SW480 (cell line): Measurements from ENCODE around the gene PRDM15.

Experiments
- DNase-seq: peaks from one replicate; pipeline ENCODE4 v3.0.0-alpha.2; 2016; ENCODE audit warnings: low spot score

Gene PRDM15

DNA sequence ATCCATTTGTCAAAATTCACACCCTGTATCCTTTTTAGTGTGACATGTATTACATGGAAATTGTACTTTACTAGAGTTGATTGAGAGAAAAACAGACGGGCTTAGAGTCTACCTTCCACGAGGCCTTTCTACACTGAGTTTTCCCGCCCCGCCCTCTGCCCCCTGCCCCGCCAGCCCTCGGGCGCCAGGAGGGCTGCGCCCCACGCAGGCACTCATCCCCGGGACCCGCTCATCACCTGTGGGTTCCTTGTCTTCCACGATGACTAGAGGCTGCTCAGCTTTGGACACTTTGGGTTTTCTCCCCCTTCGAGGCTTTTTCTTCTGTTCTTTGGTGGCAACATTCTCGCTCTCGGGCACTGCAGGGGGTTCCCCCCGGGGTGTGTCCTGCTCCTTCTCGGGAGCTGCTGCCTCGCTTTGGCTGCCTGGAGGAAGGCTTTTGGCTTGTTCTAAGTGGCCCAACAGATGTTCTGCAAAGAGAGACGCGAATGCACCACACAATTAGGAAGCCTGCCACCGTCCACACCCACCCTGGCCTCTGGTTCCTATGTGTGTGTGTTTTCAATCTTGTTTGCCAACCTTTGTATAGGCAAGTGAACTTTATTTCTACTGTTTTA is 39.6 kb downstream of the PRDM15 start:
- DNase-seq, result no peak

DNA sequence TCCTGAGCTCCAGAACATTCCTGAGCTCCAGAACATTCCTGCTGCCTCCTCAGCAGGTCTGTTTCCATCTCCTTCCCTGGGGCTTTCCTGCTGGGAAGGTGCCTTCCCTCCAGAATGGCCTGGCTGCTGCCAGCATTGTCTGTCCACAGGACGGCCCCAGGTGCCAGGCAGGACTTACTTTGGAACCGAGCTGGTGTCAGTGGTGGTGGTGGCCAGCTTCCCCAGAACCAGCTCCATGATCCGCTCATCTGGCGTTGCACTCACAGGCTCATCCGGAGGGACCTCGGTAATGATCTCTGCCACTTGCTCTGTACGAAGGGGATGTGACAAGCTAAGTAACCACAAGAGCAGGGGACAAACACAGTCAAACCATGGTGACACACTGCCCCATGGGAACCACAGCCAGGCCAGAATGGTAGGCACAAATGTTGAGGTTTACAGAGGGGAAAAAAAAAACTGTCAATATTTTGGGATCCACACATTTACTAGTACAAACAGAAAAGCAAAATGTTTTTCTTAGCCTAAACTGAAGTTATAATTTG is 41.3 kb downstream of the PRDM15 start:
- no peak for DNase-seq

DNA sequence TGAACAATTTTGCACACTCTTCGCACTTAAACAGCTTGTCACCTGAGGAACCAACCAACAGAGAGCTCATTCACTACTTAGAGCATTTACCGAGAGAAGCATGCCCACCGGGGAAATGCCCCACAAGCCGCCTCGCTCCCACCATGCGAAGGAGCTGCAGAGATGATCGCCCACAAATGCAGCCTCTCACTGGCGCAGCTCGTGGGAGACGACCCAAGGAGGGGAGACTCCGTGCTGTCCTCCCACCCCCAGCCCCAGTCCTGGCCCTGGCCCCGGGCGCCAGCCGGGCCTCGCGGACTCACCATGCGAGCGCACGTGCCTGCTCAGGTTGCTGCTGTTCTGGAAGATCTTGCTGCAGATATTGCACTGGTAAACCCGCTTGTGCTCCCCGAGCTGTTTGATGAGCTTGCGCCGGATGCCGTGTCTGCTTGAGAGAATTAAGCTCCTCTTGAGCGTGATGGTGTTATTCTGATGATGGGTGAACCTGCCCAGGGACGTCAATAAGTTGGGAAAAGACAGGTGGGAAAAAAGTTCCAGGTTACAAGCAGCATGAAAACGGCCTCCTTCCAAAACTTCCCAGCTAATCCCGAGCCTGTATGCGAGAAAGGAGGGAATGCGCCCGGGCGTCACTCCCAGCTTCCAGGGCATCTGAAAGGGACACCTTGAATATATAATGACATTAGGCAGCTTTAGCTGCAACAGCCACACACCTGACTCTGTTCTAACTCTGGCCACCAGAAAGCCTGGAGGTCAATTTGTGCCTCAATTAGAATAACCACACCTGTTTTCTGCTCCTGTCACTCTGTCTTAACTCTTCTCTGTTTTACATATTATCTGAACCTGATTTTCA is 42.8 kb downstream of the PRDM15 start:
- no peak for DNase-seq

DNA sequence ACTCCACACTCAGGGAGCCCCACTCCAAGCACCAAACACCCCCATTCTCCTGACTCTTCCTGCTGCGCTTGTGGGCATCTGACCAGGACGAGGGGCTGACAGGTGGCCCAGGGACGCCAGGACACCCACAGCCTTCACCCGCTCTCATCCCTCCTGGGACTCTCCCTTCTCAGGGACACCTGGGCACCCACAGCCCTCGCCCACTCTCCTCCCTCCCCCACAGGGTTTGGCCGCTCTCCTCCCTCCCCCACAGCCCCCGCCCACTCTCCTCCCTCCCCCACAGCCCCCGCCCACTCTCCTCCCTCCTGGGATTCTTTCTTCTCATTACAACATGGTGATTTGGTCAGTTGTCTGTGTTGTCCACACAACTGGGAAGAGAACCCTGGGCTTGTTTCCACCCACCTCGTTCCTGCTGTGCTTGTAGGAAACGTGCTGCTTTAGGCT is 43.4 kb downstream of the PRDM15 start:
- no peak for DNase-seq

DNA sequence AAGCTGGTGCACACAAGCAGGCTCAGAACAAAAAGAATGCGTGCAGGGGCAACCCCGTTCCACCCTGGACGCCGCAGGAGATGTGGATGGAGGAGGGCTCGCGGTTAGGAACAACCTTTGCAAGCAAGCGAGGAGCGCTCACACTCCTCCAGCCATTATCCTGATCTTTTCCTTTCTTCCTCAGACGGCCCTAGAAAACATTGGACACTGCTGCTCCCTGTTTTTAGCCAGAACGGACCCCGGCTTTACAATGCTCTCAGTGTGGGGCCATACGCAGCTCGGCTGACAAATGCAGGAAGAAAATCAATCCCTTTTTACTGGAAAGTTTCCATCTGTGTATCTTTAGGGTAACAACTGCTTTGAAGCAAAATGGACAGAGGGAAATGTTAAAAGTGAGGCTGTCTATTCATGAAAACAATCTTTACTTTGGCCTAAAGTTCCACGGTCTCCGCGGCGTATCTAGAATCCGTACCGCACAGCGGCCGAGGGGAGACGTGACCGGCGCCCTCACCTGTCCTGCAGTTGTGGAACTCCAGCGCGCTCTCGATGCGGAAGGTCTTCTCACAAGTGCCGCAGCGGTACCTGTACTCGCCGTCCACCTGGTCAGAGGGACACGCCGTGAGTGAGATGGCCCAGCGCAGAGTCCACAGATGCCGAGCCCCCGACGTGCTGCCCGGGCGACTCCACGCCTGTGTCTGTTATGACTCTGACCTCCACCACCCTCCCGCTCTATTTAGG is 44.0 kb downstream of the PRDM15 start:
- DNase-seq, result no peak

DNA sequence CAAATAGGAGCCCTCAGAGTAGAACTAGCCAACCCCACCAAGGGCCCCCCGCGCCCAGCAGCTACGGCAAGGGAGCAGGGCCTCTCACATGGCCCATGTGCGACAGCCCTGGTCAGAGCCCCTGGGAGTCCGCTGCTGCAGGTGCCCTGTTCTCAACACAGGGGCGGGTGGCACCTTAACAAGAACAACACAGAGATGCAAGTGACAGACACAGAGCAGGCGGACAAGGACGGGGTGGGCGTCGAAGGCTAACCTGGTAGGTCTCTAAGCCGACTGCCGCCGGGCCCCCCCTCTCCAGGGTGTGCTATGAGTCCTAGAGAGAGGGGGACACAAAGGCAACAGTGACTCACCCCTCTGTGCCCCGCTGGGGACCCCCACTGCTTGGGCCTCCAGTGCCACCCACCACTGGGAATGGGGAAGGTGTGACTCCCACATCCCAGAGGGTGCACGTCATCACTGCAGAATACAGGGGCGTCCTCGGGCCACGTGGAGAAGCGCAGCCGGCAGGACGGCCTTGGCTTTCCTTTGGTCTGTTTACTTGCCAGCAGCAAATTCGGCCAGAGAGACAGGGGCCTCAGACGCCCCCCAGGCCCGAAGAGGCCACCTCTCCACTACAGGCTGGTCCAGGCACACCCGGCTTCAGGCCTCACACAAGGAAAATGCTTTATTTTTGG is 44.8 kb downstream of the PRDM15 start:
- DNase-seq, result no peak

DNA sequence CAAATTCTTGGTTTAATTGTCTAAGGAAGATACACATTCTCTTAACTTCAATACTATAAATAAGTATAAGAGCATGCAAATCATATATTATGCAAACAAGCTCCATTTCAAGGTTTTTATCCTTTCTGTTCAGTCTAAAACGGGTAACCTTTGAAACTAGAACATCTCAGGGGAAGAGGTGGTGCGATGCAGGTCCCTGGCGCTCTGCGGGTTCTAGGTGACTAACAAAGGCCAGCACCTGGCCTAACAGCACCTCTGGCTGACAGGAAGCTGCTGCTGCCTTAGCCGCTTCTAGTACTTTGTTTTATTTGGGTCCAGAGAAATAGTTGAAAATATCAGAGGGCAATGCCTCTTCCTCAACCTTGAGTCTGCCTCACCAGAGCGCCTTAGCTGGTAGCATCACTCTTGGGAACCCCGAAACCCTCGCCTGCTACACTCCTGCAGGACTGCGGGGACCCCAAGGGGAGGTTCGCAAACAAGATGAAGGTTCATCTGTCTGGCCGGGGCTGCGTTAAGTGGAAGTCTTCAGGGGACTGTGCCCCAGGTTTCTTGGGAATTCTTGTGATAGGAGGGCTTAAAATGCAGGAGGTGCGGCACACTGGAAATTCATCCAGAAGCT is 45.5 kb downstream of the PRDM15 start:
- no peak for DNase-seq

DNA sequence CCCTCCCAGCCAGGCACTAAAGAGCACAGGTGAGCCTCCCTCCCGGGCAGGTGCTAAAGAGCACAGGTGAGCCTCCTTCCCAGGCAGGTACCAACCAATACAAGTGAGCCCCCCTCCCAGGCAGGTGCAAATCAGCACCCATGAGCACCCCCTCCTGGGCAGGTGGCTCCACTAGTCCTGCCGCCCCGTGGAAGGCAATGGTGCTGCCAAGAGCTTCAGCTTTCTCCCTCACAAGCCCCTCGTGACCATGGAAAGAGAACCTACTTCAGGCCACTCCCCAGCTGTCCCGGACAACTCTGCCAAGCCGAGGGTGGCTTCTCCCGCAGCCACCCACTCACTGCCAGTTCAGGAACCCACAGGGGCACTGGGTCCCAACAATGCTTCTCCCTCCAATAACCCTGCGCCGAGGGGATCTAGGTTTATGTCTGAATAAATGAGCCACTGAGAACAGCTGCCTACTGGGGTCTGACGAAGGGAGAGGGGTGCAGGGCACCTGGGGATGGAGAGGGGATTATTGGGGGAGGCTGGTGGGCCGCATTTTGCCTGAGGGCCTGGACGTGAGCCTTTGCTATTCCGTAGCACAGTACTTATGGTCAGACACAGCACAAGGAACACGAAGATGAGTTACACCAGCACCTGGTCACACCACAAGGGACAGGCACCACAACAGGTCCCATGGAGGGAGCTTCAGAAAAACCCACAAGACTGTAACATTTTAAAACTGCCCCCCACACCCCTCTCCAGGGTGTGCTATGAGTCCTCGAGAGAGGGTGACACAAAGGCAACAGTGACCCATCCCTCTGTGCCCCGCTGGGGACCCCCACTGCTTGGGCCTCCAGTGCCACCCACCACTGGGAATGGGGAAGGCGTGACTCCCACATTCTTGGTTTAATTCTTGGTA is 46.3 kb downstream of the PRDM15 start:
- DNase-seq, result no peak

DNA sequence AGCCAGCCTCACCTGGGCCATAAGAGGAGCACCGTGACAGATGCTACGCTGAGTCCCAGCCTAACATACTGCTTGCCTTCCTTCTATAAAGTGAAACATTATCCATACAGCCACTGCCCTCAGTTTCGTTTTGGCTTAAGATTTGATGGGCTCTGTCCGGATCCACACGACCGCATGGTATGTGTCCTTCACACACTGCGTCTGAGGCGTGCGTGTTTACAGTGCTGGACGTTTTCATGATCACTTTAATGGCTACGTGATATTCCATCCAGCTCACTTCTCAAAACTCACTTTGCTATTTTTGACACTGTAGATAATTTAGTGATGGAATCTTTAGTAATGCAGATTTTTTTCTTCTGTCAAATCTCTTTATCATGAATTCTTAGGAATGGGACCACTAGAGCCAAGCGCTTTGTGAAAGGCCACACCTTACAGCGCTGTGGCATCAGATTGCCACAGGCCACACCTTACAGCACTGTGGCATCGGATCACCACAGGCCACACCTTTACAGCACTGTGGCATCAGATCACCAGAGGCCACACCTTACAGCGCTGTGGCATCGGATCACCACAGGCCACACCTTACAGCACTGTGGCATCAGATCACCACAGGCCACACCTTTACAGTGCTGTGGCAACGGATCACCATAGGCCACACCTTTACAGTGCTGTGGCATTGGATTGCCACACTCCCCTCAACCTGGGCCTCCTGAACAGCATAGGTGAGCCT is 47.1 kb downstream of the PRDM15 start:
- peak; percentile 58 for DNase-seq

DNA sequence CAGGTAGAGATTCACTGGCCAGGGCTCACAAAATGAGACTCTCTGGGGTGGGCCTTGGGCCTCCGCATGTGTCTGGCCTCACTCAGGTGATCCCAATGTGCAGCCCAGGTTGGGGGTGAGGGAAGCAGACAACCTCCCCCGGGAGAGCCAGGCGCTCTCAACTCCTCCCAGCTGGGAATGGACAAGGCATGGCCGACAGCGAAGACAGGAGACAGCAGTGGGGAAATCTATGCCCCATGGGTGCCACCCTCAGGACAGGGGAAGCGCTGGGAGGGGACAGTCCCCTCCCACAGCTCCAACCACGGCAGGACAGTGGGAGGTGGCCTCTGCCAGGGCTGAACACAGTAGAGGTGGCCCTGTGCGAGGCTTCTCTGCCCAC is 47.7 kb downstream of the PRDM15 start:
- DNase-seq, result no peak

DNA sequence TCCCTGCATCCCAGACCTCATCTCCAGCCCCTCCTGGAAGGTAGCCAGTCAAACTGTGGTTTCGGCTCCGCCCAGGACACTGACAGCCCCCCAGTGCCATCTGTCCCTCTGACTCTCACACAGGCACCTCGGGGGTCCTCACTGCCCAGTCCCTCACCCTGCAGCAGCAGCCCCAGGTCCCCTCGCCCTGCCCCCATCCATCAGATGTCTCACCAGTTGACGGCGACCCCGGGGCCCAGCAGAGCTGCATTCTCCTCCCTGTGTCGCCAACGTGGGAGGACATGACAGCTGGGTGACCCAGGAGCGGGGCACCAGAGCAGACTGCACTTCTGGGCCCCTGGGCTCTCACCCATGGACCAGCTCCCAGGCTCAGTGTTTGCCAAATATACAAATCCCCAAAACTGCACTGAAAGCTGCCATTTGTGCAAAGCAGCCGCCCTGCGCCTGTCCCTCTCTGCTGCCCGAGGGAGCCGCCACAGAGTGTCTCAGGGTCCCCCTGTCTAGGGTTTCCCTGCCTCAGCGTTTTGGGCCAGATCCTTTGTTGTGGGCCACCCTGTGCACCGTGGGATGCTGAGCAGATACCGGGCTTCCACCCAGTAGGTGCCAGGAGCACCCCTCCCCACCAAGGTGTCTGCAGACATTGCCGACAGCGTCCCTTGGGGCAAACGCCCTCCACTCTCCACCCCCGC is 48.2 kb downstream of the PRDM15 start:
- DNase-seq, result no peak

DNA sequence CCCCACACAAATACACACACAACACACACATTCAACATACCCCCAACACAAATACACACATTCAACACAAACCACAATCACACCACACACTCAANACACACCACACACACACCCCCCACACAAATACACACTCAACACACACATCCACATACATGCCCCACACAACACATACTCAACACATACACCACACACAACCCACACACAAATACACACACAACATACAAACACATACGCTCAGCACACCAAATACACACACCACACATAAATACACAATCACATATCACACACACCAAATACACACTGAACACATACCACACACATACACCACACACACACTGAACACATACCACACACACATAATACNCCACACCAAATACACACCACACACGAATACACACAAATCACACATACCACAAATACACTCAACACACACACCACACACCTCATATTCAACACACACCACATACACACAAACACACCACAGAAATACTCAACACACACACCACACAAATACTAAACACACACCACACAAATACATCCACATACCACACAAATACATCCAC is 48.9 kb downstream of the PRDM15 start:
- DNase-seq, result no peak

DNA sequence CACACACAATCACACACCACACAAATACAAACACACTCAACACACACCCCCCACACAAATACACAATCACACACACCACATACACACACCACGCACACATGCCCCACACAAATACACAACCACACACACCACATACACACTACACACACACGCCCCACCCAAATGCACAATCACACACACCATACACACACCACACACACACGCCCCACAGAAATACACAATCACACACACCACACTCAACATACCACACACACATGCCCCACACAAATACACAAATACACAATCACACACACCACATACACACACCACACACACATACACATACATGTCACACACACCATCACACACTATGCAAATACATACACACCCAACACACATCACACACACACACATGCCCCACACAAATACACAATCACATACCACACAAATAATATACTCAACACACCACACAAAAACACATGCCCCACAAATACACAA is 50.2 kb downstream of the PRDM15 start:
- DNase-seq, result no peak

DNA sequence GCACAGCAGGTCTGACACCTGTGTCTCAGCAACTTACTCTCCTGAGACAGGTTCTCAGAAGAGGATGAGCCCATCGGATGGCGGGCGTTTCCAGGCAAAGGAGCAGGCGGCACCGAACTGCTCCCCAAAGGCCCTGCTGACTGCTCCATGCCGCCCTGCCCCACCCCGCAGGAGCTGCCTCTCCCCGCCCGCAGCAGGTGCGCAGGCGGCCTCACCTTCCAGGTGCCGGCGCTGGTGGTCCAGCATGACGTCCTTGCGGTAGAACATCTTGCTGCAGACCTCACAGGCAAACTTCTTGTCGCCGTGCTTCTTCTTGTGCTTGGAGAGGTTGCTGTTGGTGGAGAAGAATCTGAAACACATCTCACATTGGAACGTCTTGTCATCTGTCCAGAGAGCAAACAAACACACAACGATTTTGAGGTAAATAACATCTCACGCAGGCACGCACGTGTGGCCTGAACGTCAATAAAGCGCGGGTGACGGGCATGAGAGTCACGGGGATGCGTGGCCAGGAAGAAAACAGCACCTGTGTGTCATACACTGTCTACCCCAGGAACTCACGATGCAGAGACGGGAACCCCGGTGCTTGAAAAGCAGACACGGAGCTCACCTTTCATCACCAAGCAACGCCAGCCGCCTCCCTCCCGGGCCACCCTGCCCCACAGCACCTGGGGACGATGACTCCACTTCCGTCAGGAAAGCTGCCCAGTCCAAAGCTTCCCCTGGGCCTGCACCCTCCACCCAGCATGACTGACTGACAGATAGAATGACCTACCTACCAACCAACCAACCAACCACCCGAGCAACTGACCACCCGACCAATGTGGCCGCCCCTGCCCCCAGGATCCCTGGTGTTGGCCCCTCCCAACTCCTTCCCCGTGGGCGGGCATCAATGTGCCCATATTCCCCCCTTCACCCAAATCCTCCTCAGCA is 50.9 kb downstream of the PRDM15 start:
- no peak for DNase-seq

DNA sequence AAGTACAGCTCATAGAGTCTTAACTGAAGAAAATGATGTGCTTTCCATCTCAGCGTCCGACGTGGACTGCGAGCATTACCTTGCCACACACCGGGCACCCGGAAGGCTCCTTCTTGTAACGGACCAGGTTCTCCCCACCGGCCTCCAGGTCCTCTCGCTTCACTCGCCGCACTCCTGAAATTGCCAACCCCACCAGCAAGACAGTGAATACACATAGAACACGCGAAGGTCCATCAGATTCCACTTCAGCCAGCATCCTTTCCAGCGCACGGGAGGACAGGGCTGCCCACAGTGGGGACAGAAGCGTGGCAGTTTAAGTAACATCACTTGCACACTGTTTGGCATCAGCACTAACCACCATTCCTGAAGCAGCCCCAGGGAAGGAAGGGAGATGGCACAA is 53.3 kb downstream of the PRDM15 start:
- no peak for DNase-seq

DNA sequence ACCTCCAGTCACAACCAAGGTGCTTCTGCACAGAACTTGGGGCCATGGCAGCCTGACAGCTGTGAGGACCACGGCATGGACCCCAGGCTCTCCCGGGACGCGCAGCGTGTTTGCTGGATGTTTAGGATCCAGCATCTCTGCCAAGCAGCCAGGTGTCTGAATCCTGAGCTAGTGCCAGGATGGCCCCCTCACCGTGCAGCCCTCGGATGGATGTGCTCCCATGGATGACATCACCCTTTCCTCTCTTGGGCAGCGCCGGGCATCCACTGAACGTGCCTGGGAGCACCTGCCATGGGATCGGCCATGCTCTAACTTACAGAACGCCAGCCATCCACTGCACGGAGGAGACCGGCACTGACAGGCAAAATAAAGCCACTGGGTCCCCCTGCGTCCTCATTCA is 53.9 kb downstream of the PRDM15 start:
- no peak for DNase-seq

DNA sequence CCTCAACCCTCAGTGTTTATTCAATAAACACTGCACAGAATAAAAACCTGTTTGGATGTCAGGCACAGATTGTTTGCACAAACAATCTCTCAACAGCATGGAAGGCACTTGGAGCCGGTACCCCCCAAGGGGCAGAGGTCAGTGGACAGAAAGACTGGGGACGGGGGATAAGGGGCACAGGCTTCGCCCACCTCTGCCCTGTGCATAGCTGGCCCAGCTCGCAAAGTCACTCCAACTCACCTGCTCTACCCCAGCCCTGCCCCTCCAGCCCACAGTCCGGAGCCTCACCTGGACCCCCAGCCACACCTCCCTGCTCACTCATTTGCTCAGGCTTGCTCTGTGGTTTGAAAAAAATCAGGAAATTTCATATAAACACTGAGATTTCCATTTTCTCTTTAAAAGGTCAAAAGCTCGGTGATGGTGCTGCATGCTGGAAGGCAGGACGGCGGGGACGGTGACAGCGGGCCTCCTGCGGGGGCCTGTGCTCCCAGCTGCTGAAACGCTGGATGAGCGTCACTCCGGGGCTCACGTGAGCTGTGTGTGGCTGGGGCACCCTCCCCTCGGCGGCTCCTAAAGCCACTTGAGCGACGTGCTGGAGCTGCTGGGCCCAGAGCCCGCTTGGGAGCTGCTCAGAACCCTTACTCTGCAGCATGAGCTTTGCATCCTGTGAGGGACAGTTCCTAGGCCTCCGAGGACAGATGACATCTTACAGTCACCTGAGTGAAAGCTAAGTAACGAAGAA is 54.5 kb downstream of the PRDM15 start:
- no peak for DNase-seq
